Measurements from ENCODE around the gene OPA3. TPM values are rescaled to one million over a fixed set of nuclear protein-coding genes. Genes with fewer than 3 reads are reported as not detected.
A peak's percentile ranks its signal among the peaks of the same experiment; 100 is the strongest.

OPA3 gene
- total RNA-seq, 1 experiment from 2014 or later = 17.1 TPM

DNA sequence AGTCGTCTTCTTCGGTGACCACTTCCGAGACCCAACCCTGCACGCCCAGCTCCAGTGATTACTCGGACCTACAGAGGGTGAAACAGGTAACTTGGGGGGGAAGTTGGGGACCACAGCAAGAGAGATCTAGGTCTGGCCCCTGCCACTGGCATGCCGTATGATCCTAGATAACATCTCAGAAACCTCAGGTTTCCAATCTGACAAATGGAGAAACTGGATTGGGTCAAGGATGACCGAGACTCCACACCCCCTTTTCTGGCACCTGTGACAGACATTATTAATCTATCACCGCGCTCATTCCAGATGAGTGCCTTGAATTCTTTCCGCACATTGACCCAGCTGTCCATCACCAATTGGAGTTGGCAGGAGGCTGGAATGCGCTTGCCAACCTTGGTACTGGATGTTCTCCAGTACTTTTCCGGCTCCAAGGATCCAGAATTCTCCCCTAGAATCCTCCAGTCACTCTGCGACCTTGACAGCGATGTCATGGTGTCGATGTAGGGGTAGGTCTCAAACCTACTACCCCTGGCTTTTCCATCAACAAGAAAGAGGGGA lies 60.0 kb downstream of the OPA3 start:
- Mint-ChIP-seq H3K36me3 (ENCODE audit: insufficient read depth, unreplicated experiment) (peaks cover 98% of the 10 kb centered on the region), H3K27me3 (ENCODE audit: unreplicated experiment) (no peaks in the 10 kb centered on the region), H3K9me3 (ENCODE audit: low read depth, unreplicated experiment) (no peaks in the 10 kb centered on the region), H3K27ac (ENCODE audit: unreplicated experiment) (peak overlapping the region; percentile 62), H3K4me3 (ENCODE audit: low read depth, unreplicated experiment) (no peak overlapping the region), H3K4me1 (ENCODE audit: low read depth, unreplicated experiment) (peaks cover 36% of the 10 kb centered on the region)
- no peak for DNase-seq
- BruUV-seq (replicated peaks) = no TSS peak
- CTCF ChIA-PET = interaction anchor here (0.7 to 1.0 kb wide), 2 partner anchors 13 to 118 kb away, joined by 3 read pairs; no protein-coding TSS in a partner anchor
- intact Hi-C loops (cut with micrococcal nuclease; ENCODE audit: unreplicated experiment) = no loop called here
- TF ChIP-seq, protein P1, sequence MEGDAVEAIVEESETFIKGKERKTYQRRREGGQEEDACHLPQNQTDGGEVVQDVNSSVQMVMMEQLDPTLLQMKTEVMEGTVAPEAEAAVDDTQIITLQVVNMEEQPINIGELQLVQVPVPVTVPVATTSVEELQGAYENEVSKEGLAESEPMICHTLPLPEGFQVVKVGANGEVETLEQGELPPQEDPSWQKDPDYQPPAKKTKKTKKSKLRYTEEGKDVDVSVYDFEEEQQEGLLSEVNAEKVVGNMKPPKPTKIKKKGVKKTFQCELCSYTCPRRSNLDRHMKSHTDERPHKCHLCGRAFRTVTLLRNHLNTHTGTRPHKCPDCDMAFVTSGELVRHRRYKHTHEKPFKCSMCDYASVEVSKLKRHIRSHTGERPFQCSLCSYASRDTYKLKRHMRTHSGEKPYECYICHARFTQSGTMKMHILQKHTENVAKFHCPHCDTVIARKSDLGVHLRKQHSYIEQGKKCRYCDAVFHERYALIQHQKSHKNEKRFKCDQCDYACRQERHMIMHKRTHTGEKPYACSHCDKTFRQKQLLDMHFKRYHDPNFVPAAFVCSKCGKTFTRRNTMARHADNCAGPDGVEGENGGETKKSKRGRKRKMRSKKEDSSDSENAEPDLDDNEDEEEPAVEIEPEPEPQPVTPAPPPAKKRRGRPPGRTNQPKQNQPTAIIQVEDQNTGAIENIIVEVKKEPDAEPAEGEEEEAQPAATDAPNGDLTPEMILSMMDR (IDR thresholded peaks at IDR 0.05; ENCODE audit: unreplicated experiment) = no peak

DNA sequence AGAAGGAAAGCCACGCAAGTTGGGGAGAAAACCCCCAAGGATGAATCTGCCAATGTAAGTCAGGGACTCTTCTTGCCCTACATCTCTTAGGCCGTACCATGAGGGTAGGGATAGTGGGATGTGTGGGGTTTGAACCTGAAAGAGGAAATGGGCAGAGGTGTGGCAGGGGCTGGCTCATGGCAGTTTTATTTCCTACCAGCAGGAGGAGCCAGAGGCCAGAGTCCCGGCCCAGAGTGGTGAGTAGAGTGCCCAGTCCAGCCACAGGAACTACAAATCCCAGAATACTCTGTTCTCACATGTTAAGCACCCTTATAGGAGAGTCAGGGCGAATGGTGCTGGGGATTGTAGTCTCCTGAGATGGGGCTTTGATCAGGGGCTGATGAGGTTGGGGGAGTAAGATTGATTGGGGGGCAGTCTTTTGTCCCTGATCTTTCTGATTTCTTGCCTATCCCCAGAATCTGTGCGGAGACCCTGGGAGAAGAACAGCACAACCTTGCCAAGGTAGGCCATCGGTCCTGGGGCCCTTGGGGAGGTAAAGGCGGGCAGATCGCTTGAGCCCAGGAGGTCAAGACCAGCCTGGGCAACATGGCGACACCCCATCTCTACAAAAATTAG lies 60.9 kb downstream of the OPA3 start:
- TF ChIP-seq, protein P1 (IDR thresholded peaks at IDR 0.05; ENCODE audit: unreplicated experiment) = peak; percentile 90
- Mint-ChIP-seq H3K27ac (ENCODE audit: unreplicated experiment) (peak overlapping the region; percentile 41), H3K36me3 (ENCODE audit: insufficient read depth, unreplicated experiment) (peaks cover 98% of the 10 kb centered on the region), H3K4me3 (ENCODE audit: low read depth, unreplicated experiment) (no peak overlapping the region), H3K9me3 (ENCODE audit: low read depth, unreplicated experiment) (no peaks in the 10 kb centered on the region), H3K27me3 (ENCODE audit: unreplicated experiment) (no peaks in the 10 kb centered on the region), H3K4me1 (ENCODE audit: low read depth, unreplicated experiment) (peaks cover 36% of the 10 kb centered on the region)
- intact Hi-C loops (cut with micrococcal nuclease; ENCODE audit: unreplicated experiment) = loop anchor here (1.0 to 2.0 kb wide), 2 partner anchors 47 to 119 kb away; no protein-coding TSS in a partner anchor
- CTCF ChIA-PET = interaction anchor here (1.0 kb wide), 1 partner anchor 119 kb away, joined by 3 read pairs; no protein-coding TSS in a partner anchor
- DNase-seq = peak; percentile 90
- no TSS peak for BruUV-seq (replicated peaks)

DNA sequence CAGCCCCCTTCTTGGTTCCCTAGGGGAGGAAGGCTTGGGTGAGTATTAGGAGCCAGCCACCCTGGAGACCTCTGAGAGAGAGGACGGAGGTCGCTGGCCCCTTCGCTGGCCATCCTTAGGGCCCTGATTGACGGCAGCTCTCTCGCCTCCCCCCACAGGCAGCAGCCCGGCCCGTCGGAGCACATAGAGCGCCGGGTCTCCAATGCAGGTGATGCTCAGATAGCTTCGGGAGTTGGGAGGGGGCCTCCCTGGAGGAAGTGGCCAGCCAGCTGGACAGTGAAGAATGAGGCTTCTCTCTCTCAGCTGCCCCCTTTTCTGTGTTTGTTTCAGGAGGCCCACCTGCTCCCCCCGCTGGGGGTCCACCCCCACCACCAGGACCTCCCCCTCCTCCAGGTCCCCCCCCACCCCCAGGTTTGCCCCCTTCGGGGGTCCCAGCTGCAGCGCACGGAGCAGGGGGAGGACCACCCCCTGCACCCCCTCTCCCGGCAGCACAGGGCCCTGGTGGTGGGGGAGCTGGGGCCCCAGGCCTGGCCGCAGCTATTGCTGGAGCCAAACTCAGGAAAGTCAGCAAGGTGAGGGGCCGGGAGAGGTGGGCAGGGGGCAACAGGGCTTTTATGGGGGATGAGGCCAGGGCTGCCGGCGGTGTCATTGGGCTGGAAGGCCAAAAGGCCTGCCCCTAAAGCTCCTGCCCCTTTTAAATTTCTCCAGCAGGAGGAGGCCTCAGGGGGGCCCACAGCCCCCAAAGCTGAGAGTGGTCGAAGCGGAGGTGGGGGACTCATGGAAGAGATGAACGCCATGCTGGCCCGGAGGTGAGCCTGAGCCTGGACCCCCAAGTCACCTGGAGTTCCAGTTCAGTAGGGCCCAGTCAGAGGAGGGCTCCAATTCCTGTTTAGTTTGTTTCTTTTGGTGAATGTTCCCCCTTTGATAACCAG lies 62.3 kb downstream of the OPA3 start:
- TF ChIP-seq, protein P1 (IDR thresholded peaks at IDR 0.05; ENCODE audit: unreplicated experiment) = no peak
- no TSS peak for BruUV-seq (replicated peaks)
- intact Hi-C loops (cut with micrococcal nuclease; ENCODE audit: unreplicated experiment) = loop anchor here (2.0 kb wide), 1 partner anchor 121 kb away; no protein-coding TSS in a partner anchor
- Mint-ChIP-seq H3K36me3 (ENCODE audit: insufficient read depth, unreplicated experiment) (peaks cover 98% of the 10 kb centered on the region), H3K4me3 (ENCODE audit: low read depth, unreplicated experiment) (no peak overlapping the region), H3K27ac (ENCODE audit: unreplicated experiment) (no peak overlapping the region), H3K27me3 (ENCODE audit: unreplicated experiment) (no peaks in the 10 kb centered on the region), H3K9me3 (ENCODE audit: low read depth, unreplicated experiment) (no peaks in the 10 kb centered on the region), H3K4me1 (ENCODE audit: low read depth, unreplicated experiment) (peaks cover 34% of the 10 kb centered on the region)
- CTCF ChIA-PET = no interaction called here
- no peak for DNase-seq

DNA sequence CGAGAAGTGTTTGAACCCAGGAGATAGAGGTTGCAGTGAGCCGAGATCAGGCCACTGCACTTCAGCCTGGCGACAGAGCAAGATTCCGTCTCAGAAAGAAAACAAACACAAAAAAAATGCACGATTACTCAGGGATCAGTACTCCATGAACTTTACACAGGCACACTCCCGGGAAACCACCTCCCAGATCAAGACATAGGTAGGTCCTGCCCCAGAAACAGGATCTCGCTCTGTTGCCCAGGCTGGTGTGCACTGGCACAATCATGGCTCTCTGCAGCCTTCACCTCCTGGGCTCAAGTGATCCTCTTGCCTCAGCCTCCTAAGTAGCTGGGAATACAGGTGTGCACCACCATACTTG lies 66.2 kb downstream of the OPA3 start:
- peaks cover 57% of the 10 kb centered on the region for H3K4me1 Mint-ChIP-seq (ENCODE audit: low read depth, unreplicated experiment)
- H3K36me3 Mint-ChIP-seq (ENCODE audit: insufficient read depth, unreplicated experiment) = peaks cover 94% of the 10 kb centered on the region
- no peak for DNase-seq
- TF ChIP-seq, protein P1 (IDR thresholded peaks at IDR 0.05; ENCODE audit: unreplicated experiment) = no peak
- CTCF ChIA-PET = no interaction called here
- no peak overlapping the region for H3K27ac Mint-ChIP-seq (ENCODE audit: unreplicated experiment)
- H3K9me3 Mint-ChIP-seq (ENCODE audit: low read depth, unreplicated experiment) = no peaks in the 10 kb centered on the region
- intact Hi-C loops (cut with micrococcal nuclease; ENCODE audit: unreplicated experiment) = no loop called here
- no peaks in the 10 kb centered on the region for H3K27me3 Mint-ChIP-seq (ENCODE audit: unreplicated experiment)
- H3K4me3 Mint-ChIP-seq (ENCODE audit: low read depth, unreplicated experiment) = no peak overlapping the region
- no TSS peak for BruUV-seq (replicated peaks)
